Neutrophil (primary cell): ENCODE results near the gene BRF1.
"Not testable (repeated sequence)": the region's sequence is repeated elsewhere in the genome, so short reads cannot be mapped to it uniquely, and the experiment has no call there.

Experiments
- H3K27ac ChIP-seq: fragments of 200-600 bp; sonication (generic); 2 replicates; pipeline ENCODE4 v1.5.1; 2016; ENCODE audit warnings: mild to moderate bottlenecking, moderate library complexity
- H3K27me3 ChIP-seq: fragments of 200-600 bp; sonication (generic); 2 replicates; pipeline ENCODE4 v1.6.0; 2016; ENCODE audit warnings: mild to moderate bottlenecking
- H3K36me3 ChIP-seq: fragments of 200-600 bp; sonication (generic); 2 replicates; pipeline ENCODE4 v1.5.1; 2017
- H3K4me1 ChIP-seq, 2 experiments: fragments of 200-600 bp in 1 of 2; sonication (generic) in 1 of 2; 1 replicate in 1 of 2; 2 replicates in 1 of 2; pipeline versions ENCODE4 v1.5.1 to v1.6.1; 2013 to 2016; ENCODE audit warnings: low read depth in 1 of 2, low read length in 1 of 2, mild to moderate bottlenecking in 1 of 2, moderate library complexity in 1 of 2; ENCODE audit not compliant: control insufficient read depth in 1 of 2, insufficient read depth in 1 of 2
- H3K4me3 ChIP-seq, 2 experiments: fragments of 200-600 bp in 1 of 2; sonication (generic) in 1 of 2; 1 replicate in 1 of 2; 2 replicates in 1 of 2; pipeline ENCODE4 v1.5.1; 2013 to 2016; ENCODE audit warnings: low read depth in 1 of 2, low read length in 1 of 2, mild to moderate bottlenecking in 1 of 2, moderate library complexity in 1 of 2
- H3K9me3 ChIP-seq: fragments of 200-600 bp; sonication (generic); 2 replicates; pipeline ENCODE4 v1.5.1; 2016
- CTCF ChIP-seq: fragments of 200-600 bp; sonication (generic); IDR thresholded peaks from 2 replicates; pipeline ENCODE4 v1.5.1; 2016; ENCODE audit warnings: antibody characterized with exemption

Gene BRF1

GRCh38 chr14:105304565-105304964 lies 3.8 kb upstream of the BRF1 start:
- Histone ChIP-seq H3K4me3 (no peak overlapping the region), H3K4me1 (peaks cover 11 to 13% of the 10 kb centered on the region in 2 experiments), H3K27ac (no peak overlapping the region), H3K9me3 (no peaks in the 10 kb centered on the region), H3K36me3 (no peaks in the 10 kb centered on the region), H3K27me3 (peaks cover 4% of the 10 kb centered on the region)
- no peak for TF ChIP-seq CTCF

- TF ChIP-seq CTCF = no peak
- no peaks in the 10 kb centered on the region for H3K36me3 ChIP-seq
- peaks cover 4% of the 10 kb centered on the region for H3K27me3 ChIP-seq
- H3K4me3 ChIP-seq = no peak overlapping the region
- H3K4me1 ChIP-seq = peaks cover 16 to 17% of the 10 kb centered on the region in 2 experiments
- no peak overlapping the region for H3K27ac ChIP-seq
- no peaks in the 10 kb centered on the region for H3K9me3 ChIP-seq
These were observed 3.1 kb upstream of the BRF1 start for GRCh38 chr14:105303949-105304348.

GRCh38 chr14:105301915-105302249 lies 1.1 kb upstream of the BRF1 start:
- H3K4me3 ChIP-seq = peak overlapping the region; percentile 82 to 85
- H3K9me3 ChIP-seq, H3K27ac ChIP-seq, H3K36me3 ChIP-seq, H3K27me3 ChIP-seq: not testable (repeated sequence)
- peaks cover 16 to 17% of the 10 kb centered on the region in 2 experiments for H3K4me1 ChIP-seq

GRCh38 chr14:105301103-105301914 lies 508 bp upstream of the BRF1 start:
- H3K4me3 ChIP-seq = peak overlapping the region; percentile 82 to 85
- H3K4me1 ChIP-seq = peaks cover 16 to 17% of the 10 kb centered on the region in 2 experiments
- H3K36me3 ChIP-seq = no peaks in the 10 kb centered on the region
- no peak for TF ChIP-seq CTCF
- H3K27ac ChIP-seq = peak overlapping the region; percentile 79
- peaks cover 4% of the 10 kb centered on the region for H3K27me3 ChIP-seq
- no peaks in the 10 kb centered on the region for H3K9me3 ChIP-seq

GRCh38 chr14:105299654-105300541 lies 903 bp downstream of the BRF1 start:
- H3K4me3 ChIP-seq = peak overlapping the region; percentile 82 to 85
- TF ChIP-seq CTCF = no peak
- peaks cover 4% of the 10 kb centered on the region for H3K27me3 ChIP-seq
- H3K4me1 ChIP-seq = peaks cover 16 to 17% of the 10 kb centered on the region in 2 experiments
- no peaks in the 10 kb centered on the region for H3K36me3 ChIP-seq
- peak overlapping the region; percentile 79 for H3K27ac ChIP-seq
- no peaks in the 10 kb centered on the region for H3K9me3 ChIP-seq

GRCh38 chr14:105297311-105297710 lies 3.5 kb downstream of the BRF1 start:
- Histone ChIP-seq H3K27me3 (peaks cover 26% of the 10 kb centered on the region), H3K4me1 (peaks cover 26% of the 10 kb centered on the region in 2 experiments)
- H3K27ac ChIP-seq = not testable (repeated sequence)

More at GRCh38 chr14:105297311-105297710, 3.5 kb downstream of the BRF1 start:
- not testable (repeated sequence) for H3K9me3 ChIP-seq, H3K4me3 ChIP-seq, H3K36me3 ChIP-seq
